ENCODE data around the gene MXRA7.
"Not testable (repeated sequence)": the region's sequence is repeated elsewhere in the genome, so short reads cannot be mapped to it uniquely, and the experiment has no call there.

The MXRA7 gene, protein sequence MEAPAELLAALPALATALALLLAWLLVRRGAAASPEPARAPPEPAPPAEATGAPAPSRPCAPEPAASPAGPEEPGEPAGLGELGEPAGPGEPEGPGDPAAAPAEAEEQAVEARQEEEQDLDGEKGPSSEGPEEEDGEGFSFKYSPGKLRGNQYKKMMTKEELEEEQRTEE

DNA sequence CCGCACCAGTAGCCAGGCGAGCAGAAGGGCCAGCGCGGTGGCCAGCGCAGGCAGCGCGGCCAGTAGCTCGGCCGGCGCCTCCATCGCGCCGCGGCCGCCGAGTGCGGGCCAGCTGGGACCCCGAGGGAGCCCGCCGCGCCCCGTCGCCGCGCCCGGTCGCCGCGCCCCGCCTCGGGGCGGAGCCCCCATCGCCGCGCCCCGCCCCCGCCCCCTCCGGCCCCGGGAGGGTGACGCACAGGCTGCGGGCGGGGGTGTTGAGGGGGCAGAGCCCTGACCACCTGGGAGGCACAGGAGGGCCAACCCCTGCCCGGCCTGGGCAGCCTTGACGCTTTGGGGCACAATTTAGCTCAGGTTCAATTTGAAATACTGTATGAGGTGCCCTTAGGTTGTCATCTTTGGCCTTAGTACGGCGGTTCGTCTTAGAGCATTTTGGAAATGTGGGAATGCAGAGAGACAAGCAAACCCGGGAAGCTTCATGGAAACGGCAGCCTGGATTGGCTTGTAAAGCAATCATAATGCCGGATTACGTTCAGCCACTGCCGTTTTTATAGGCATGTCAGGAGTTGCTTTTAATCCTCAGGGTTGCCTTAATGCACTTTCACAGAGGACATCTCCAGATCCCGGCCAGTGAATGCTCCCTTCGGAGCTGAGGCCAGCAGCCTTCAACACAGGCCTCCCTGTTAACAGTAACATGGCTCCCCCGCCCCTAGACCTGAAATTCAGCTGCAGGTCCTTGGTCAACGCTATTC is at the start of gene MXRA7:
Gene MXRA7, minus strand, starts transcription at position 103 of the 749 bp plus-strand sequence. Its CDS starts 19 bp downstream, at position 84.
- FAIRE-seq, result no peak

DNA sequence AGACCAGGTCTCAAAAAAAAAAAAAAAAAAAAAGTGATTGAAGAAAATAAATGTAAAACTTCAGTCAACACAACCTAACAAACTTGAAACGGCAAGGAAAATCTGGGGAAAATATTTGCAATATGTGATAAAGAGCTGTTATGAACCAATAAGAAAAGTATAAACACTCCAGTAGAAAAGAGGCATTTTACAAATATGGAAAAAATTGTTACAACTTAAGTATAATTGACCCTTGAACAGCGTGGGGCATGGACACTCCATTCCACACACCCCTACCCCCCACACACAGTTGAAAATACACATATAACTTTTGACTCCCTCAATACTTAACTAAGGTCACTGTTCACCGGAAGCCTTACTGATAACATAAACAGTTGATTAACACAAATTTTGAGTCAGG is 47.8 kb upstream of the MXRA7 start:
- FAIRE-seq, result no peak

DNA sequence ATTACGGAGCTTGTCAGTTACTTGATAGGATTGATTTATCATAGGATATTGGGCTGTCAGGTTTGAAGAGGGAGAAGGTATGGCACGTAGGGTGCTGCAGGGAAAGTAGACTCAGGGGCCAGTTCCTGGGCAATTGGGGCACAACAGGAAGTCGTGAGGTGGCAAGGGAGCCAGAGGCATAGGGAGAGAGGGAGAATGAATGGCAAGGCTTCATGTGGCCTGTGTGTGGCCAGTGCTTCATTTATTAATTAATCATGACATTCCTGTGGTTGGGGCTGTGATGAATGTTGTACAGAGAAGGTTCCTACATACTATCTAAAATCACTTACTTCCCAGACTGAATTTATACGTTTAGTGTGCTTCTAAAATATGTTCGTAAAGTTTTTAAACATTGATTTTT is 46.5 kb upstream of the MXRA7 start:
- FAIRE-seq, result no peak

DNA sequence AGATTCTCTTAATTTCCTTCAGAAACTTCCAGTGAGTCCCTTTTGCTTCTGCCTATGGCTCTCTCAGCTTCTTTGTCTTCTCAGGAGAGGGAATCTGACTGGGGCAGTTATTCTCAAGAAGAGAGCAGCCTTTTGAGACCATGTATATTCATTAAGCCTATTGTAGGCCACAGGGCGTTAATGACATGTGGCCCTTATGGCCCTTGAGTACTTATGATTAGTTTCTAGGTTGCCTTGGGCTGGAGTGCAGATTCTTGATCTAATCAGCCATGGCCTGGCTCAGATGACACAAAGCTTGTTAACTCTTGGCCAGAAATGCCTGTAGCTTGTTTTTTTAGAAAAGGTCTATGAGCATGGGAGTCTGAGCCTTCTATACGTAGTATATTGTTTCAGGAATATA is 44.5 kb upstream of the MXRA7 start:
- FAIRE-seq, result no peak

DNA sequence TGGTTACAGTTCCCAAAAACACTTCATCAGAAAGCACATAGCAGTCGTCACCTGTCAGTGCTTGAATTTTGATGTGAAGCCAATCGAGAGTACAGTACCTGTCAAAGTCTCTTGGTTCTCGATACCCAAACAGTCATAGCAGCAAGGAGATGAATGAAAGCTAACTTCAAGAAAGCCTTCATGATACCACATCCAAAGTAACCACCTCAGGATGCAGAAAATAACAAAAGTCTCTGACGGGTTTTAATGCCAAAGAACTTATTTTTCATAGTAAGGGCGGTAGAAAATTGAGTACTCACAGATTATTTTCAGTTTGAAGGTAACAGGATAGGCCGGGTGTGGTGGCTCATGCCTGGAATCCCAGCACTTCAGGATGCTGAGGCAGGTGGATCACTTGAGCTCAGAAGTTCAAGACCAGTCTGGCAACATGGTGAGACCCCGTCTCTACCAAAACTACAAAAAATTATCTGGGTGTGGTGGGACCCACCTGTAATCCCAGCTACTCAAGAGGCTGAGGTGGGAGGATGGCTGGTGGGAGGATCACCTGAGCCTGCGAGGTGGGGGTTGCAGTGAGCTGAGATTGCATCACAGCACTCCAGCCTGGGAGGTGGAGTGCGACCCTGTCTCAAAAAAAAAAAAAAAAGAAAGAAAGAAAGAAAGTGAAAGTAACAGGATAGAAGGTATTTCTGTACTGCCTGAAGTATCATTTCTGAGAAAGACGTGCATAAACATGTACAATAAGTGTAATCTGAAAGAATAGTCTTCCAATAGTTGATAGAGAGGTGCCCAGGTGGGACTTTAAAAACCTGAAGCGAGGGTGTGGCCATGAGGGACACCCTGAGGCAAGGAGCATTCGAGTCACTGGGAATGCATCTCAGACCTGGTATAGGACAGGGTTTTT is 42.5 kb upstream of the MXRA7 start:
- no peak for FAIRE-seq

DNA sequence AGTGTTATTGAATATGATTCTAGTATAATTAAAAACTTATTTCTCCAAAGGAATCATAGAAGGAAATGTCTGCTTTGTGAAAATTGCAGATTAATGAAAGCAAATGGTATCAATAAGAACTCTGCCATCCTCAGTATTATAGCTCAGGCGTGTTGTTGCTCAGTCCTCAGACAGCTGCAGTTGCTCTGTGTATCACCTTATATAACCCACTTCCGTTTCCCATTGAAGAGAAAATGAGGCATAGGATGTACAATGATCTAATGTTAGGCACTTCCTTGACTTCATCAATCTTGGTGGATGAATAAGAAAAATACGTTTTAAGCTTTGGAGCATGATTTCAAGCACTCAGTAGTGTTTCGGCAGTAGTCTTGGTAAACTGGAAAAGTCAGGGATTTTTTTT is 41.2 kb upstream of the MXRA7 start:
- no peak for FAIRE-seq

DNA sequence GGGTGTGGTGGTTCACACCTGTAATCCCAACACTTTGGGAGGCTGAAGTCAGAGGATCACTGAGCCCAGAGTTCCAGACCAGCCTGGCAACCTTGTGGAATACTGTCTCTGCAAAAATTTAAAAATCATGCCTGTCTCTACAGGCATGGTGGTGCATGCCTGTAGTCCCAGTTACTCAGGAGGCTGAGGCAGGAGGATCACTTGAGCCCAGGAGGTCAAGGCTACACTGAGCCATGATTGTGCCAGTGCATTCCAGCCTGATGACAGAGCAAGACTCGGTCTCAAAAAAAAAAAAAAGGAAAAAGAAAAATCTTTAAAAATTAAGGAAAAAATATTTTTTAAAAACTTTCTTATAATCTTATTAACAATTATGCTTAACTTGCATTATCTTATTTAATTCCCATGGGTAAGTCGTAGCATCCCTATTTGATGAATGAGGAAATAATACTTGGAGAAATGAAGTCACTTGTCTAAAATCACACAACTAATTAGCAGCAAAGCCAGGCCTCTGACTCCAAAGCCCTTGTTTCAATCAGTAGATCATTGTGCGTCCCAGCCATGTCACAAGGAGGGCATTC is 40.7 kb upstream of the MXRA7 start:
- FAIRE-seq, result no peak

DNA sequence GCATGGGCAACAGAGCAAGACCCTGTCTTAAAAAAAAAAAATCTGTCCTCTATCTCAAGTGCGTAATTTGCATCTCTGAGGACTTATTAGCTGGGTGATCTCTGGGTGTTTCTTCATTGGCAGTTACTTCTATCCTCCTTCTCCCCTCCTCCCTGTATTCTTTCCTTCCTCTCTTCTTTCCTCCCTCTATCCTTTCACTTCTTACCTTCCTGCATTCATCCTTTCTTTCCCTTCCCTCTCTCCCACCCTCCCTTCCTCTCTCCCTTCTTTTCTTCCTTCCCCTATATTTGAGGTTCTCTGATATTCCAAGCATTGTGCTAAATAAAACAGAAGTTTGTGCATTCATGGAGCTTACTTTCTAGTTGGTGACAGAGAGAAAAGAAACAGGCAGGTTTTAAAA is 37.9 kb upstream of the MXRA7 start:
- FAIRE-seq, result no peak

DNA sequence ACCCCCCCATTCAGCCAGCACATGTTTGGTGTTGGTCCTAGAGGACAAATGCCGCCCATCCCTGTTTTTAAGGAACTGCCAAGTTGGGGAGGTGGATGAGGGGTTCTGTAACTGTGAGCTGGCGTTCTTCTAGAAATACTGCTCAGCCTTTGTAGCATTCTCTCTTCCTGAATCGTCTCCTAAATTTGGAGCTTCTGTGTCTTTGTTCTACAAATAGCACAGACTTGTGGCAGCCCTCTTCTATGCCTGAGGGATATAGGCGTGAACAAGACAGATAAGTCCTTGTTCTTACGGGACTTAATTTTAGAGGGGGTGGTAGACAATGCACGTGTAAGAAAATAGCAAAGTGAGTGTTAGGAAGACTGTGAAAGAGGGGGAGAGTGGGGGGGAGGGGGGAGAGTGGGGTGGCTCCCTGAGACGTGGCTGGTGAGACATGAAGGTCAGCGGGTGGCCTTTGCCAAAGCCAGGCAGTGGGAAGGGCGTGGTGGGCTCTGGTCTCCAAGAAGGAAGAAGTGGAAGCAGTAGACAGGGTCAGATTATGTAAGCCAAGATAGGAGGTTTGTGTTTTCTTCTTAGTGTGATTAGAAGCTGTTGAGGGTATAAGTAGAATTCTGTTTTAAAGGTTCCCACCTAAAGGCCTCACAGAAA is 37.1 kb upstream of the MXRA7 start:
- no peak for FAIRE-seq

DNA sequence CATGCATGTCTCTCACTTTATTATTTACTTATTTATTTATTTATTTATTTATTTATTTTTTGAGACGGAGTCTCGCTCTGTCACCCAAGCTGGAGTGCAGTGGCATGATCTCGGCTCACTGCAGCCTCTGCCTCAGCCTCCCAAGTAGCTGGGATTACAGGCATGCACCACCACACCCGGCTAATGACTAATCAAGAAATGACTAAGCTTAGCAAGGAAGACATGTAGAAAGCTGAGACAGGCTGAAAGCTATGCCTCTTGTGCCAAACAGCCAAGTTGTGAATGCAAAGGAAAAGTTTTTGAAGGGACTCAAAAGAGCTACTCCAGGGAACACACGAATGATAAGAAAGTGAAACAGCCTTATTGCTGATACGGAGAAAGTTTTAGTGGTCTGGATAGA is 35.0 kb upstream of the MXRA7 start:
- FAIRE-seq, result not testable (repeated sequence)

DNA sequence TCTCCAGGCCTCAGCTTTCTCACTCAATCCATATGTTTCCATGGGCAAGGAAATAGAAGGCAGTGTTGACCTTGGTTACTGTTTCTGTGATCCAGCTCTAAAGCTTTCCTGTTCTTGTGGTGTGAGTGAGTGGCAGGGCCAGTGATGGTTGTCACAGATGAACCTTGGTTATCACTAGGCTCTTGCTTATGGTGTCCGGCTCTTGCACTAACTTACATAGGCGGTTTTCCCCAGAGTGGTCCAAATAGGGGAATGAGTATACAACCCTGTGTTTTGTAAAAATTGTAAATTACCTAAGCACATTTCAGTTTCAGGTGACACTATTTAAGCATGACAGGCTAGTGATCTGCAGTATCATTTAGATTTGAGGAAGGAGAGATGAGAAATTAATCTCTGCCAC is 34.0 kb upstream of the MXRA7 start:
- FAIRE-seq, result no peak

DNA sequence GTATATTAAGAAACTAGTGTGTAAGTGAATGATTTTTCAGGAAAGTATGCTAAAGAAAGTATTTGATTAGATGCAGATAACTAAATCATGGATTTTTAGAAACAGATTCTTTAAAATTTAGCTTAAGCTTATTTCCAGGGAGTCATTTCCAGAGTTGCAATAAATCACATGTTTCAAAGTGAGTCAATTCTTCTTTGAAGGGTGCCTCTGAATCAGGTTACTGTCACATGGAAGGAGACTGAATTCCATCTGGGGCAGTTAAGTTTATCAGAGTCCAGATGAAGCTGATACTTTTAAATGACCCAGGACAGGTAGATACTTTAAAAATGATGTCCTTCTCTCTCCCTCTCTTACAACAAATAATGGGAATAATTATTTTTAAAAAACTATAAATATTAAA is 32.2 kb upstream of the MXRA7 start:
- no peak for FAIRE-seq

DNA sequence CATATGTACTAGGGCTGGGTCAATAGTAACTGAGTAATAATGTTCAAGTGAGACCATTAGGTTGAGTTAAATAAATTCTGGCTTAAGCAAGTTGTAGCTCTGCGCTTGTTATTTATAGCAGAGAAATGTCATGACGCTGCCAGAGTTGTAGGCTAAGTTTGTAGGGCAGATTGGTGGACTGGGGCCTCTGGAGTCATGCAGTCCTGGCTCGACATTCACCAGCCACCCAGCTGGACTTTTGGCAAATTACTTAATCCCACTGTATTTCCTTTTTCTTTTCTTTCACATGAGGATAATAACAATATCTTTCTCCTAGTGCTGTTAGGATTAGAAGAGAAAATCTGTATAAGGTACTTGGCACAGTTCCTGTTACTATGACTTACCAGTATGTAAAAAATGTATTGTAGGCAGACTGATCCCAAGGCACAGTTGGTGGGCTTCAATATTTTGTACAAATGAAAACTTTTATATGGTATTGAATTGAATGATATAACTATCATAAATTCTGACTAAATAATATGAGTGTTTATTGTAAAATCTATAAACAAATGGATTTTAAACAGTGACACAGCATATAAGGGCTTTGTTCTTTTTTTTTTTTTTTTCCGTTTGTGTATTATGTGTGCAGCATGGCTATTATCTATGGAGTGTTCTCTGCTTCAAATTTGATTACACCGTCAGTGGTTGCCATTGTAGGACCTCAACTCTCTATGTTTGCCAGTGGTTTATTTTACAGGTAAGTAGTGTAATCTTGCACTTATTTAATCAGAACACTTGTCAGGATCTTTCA is 29.8 kb upstream of the MXRA7 start:
- FAIRE-seq, result no peak

DNA sequence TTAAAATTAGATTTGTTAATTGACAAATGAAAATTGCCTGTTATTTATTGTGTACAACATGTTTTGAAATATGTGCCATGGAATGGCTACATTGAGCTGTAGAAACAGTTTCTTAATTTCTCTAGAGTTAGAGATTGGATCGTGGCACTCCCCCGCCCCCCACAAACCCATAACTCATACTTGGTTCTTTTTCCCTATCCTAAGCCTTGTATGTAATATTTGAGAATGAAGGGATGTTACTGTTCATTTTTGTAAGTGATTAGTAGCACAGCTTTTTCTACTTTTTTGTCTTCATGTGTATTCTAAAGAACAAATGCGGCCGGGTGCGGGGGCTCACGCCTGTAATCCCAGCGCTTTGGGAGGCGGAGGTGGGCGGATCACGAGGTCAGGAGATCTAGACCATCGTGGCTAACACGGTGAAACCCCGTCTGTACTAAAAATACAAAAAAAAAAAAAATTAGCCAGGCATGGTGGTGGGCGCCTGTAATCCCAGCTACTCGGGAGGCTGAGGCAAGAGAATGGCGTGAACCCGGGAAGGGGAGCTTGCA is 28.9 kb upstream of the MXRA7 start:
- not testable (repeated sequence) for FAIRE-seq

DNA sequence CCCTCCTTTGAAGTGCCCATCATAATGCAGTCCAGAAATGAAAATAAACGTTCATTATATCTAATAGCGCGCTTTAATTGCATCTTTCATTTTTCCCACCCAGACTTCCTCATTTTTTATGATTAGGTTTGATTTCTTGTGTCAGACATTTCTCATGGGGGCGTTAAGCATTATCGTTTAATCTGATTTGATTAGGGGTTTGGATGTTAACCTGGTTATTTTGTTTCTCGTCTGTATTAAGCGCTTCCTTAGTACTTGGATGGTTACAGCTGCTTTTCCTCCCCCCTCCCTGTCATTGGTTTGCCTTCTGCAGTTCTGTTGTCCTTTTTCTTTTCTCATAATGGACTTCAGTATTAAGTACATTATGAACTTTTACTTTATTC is 27.7 kb upstream of the MXRA7 start:
- FAIRE-seq, result no peak

DNA sequence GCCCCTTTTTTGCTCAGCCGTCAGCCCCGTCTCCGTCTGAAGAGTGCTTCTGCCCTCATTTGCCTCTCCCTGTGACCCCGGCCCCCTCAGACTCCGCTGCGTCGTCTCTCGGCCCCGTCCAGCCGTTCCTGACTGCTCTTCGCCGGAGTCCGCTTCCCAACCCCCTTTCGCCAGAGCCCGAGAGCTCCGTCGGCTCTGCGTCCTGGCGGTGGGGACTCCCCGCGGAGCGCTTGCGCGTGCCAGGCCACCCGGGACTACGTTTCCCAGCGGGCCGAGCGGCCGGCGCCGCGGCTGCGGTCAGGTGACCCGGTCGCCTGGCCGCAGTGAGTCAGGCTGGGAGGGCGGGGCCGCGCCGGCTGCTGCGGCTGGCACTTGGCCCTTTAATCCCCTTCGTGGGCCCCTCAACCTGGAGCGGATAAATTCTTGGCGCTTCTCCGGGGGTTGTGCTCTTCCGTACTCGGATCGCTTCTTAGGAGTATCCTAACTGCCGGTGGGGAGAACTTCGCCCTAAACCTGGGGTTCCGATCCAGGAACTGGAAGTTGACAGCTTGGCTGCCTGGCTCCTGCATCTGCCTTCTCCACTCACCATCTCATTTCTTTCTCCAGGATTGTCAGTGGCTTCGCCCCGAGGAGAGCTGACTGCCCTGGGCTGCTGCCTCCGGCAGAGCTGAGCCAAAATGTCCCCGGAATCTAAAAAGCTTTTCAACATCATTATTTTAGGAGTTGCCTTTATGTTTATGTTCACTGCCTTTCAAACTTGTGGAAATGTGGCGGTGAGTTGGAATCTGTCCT is 27.1 kb upstream of the MXRA7 start, which contains the start of gene MFSD11:
Gene MFSD11, plus strand, starts transcription at position 444 of the 792 bp plus-strand sequence. Its CDS starts 234 bp downstream, at position 678.
- no peak for FAIRE-seq

DNA sequence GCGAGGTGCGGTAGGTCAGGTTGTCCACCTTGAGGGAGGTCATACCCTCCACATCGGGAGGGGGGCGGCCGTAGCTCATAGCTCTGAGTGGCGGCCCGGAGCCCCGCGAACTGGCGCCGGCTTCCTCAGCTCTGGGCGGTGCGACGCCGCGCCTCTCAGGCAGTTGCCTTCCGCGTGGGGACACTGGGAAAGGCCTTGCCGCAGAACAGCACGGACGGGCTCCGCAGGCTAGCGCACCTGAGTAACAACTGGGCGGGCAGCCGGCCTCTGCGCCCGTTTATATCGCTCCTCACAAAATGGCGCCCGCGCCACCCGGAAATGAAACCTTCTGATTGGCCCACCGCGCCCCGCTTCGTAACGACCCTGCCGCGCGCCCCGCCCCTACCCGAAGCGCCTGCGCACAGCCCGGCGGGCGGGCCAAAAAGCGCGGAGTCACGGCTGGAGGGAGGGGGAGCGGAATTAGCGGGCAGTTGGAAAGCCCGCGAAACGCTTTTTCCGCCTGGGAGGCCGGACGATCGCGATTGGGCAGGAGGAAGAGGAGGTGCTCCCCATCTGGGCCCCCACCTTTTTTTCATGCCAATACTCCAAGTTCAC is 26.4 kb upstream of the MXRA7 start, which contains the start of gene SRSF2:
Gene SRSF2, minus strand, starts transcription at position 250 of the 594 bp plus-strand sequence. Its CDS starts 171 bp downstream, at position 79.
- FAIRE-seq, result peak; percentile 95

DNA sequence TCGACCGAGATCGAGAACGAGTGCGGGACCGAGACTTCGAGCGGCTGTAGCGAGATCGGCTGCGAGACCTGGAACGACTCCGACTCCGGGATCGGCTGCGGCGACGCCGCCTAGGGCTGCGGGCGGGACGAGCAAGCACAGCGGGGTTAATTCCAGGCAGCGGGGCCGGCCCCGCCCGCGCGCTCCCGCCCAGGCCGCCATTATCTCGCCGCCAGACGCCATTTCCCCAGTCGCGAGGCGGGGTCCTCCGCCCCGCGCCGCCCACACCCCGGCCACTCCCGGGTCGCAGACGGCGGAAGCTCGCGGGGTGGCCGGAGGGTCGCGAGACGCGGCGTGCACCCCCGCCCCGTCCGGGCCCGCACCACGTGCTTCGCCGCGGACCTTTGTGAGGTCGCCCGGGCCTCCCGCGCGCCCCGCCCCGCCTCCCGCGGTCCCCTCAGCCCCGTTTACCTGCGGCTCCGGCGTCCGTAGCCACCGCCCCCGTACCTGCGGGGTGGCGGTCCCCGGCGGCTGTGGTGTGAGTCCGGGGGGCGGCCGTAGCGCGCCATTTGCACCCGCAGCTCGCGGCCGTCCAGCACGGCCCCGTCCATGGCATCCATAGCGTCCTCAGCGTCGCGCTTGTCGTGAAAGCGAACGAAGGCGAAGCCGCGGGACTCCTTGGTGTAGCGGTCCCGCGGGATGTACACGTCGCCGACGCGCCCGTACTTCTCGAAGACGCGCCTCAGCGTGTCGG is 25.8 kb upstream of the MXRA7 start:
- no peak for FAIRE-seq

DNA sequence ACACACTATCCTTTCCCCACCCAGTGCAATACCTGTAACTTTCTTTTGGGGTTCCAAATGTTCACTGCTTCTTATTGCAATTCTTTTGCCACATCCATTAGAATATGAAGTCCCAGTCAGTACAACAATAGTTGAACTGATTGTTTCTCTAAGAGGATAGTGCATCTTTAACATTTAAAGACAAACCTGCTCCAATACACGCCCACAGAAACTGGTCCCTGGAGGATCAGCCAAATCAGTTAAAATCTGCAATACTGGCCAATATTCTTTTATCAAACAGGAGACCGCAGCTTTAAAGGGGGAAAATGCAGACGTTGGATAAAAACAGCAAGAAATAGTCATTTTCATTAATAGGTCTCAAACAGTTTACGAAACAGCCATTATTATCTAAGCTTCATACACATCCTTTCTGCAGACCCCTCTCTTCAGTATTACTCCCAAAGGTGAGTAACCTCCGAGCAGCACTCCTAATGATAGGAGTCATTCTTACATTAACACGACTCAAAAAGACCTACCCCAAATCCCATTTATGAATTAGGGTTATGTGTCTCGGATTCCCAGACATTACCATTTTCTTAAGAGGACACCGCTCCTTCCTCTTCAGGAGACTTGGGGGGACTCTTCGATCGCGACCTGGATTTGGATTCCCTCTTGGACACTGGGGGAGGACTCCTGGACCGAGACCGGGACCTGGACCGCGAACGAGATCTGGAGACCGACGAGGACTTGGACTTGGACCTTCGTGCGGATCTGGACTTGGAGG is 25.0 kb upstream of the MXRA7 start:
- FAIRE-seq, result no peak
